Upper lobe of right lung (tissue), 1 donor: Measurements from ENCODE around the gene RASL11A. TPM values are rescaled to one million over a fixed set of nuclear protein-coding genes. Genes with fewer than 3 reads are reported as not detected.

ENCODE experiments used
- ATAC-seq: fragments of 200-7000 bp; cut with Tn5 transposase; one replicate; pipeline ENCODE4 v1.9.1; 2020; ENCODE audit warnings: mild to moderate bottlenecking, moderate library complexity
- DNase-seq: peaks from one replicate; pipeline ENCODE4 v3.0.0-alpha.2; 2020
- H3K27ac ChIP-seq: fragments of 200-600 bp; one replicate; pipeline ENCODE4 v1.8.0; 2022
- H3K27me3 ChIP-seq: fragments of 200-600 bp; one replicate; pipeline ENCODE4 v1.8.0; 2022; ENCODE audit warnings: mild to moderate bottlenecking
- H3K36me3 ChIP-seq: fragments of 200-600 bp; one replicate; pipeline ENCODE4 v1.8.0; 2022
- H3K4me1 ChIP-seq: fragments of 200-600 bp; one replicate; pipeline ENCODE4 v1.8.0; 2022
- H3K4me3 ChIP-seq: fragments of 200-600 bp; one replicate; pipeline ENCODE4 v1.8.0; 2022; ENCODE audit warnings: mild to moderate bottlenecking
- H3K9me3 ChIP-seq: fragments of 200-600 bp; one replicate; pipeline ENCODE4 v1.8.0; 2022
- intact Hi-C: fragments of 100-400 bp; cut with DNase I; formaldehyde crosslinking; loops from one replicate; pipeline ENCODE4 v1.11.0; 2022
- total RNA-seq: library from RNA; stranded (reverse); fragmentation: NEBNext Ultra II Directional; extraction: Animal tissue kit (Norgen Biotek cat#: 25700); gene quantifications from one replicate; pipeline ENCODE4 v1.2.1, GENCODE V29; 2021
- TF ChIP-seq, protein P1 (sequence below): fragments of 200-600 bp; IDR thresholded peaks from one replicate; pipeline ENCODE4 v1.8.0; 2022; ENCODE audit warnings: antibody characterized with exemption
- donor health status: DM: no; HTN: yes; CAD: no; lungs with severe emphysema.

RASL11A gene
- total RNA-seq, 1 donor from 2014 or later = 25.6 TPM

DNA sequence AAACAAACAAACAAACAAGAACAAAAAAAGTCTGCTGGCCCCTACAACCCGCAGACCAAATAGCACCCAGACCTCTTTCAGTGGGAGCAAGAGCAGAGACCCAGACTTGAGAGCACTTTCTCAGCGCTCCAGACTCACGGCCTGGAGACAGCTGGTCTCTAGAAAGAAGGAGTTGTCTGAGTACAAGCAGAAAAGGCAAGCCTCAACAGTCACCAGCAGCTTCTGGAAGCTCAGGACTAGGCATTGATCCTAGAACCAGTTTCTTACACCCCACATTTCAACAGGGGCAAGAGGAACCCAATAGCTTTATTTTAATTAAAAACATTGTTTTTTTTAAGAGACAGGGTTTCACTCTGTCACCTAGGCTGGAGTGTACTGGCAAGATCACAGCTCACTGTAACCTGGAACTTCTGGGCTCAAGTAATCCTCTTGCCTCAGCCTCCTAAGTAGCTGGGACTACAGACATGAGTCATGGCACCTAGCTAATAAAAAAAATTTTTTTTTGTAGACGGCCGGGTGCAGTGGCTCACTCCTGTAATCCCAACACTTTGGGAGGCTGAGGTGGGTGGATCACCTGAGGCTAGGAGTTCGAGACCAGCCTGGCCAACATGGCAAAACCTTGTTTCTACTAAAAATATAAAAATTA lies 30.4 kb downstream of the RASL11A start:
- Histone ChIP-seq H3K9me3 (no peaks in the 10 kb centered on the region), H3K27me3 (peaks cover 5% of the 10 kb centered on the region), H3K36me3 (no peaks in the 10 kb centered on the region), H3K27ac (no peak overlapping the region), H3K4me3 (no peak overlapping the region), H3K4me1 (no peaks in the 10 kb centered on the region)
- intact Hi-C loops = no loop called here
- TF ChIP-seq, protein P1, sequence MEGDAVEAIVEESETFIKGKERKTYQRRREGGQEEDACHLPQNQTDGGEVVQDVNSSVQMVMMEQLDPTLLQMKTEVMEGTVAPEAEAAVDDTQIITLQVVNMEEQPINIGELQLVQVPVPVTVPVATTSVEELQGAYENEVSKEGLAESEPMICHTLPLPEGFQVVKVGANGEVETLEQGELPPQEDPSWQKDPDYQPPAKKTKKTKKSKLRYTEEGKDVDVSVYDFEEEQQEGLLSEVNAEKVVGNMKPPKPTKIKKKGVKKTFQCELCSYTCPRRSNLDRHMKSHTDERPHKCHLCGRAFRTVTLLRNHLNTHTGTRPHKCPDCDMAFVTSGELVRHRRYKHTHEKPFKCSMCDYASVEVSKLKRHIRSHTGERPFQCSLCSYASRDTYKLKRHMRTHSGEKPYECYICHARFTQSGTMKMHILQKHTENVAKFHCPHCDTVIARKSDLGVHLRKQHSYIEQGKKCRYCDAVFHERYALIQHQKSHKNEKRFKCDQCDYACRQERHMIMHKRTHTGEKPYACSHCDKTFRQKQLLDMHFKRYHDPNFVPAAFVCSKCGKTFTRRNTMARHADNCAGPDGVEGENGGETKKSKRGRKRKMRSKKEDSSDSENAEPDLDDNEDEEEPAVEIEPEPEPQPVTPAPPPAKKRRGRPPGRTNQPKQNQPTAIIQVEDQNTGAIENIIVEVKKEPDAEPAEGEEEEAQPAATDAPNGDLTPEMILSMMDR = no peak
- DNase-seq = no peak
- no peak for ATAC-seq

DNA sequence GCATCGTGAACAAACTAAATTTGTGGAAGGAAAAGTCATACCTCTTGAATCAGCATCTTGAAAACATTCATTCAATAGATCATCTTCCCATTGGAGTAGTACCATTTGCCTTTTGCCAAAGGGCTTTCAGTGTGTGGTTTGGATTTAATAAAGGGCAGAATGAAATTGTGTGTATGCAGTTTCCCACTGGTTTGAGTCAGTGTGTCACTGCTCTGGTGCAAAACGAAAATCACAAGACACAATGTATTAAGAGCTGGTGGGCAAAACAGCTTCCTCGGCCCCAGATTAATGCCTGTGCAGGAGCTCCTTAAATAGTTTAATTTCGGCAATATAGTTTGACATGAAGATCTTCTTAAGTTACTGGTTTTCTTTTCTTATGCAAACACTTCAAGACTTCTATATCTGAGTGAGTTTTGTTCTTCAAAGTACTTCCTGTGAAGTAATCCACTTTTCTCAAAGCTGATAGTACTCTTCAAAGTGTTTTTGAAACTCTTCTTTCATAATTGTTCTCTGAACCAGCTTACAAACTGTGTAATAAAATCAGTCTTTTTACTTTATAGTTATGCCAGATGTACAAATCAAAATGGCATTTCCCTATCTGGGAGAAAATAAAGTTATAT lies 32.1 kb downstream of the RASL11A start:
- Histone ChIP-seq H3K27me3 (peaks cover 5% of the 10 kb centered on the region), H3K36me3 (no peaks in the 10 kb centered on the region), H3K9me3 (no peaks in the 10 kb centered on the region), H3K27ac (no peak overlapping the region), H3K4me3 (no peak overlapping the region), H3K4me1 (no peaks in the 10 kb centered on the region)
- intact Hi-C loops = no loop called here
- DNase-seq (no peak), ATAC-seq (no peak)
- TF ChIP-seq, protein P1 = no peak

DNA sequence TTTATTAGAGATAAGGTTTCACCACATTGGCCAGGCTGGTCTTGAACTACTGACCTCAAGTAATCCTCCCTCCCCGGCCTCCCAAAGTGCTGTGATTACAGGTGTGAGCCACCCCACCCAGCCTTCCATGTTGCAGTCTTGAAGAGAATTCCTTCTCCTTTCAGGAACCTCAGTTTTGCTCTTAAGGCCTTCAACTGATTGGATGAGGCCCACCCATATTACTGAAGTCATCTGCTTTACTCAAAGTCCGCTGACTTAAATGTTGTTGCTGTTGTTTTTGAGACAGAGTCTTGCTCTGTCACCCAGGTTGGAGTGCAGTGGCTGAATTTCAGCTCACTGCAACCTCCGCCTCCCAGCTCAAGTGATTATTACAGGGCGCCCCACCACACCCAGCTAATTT lies 33.5 kb downstream of the RASL11A start:
- H3K36me3 ChIP-seq = no peaks in the 10 kb centered on the region
- no peak for ATAC-seq
- H3K4me3 ChIP-seq = no peak overlapping the region
- intact Hi-C loops = no loop called here
- peaks cover 5% of the 10 kb centered on the region for H3K27me3 ChIP-seq
- TF ChIP-seq, protein P1 = no peak
- H3K27ac ChIP-seq = no peak overlapping the region
- no peaks in the 10 kb centered on the region for H3K9me3 ChIP-seq
- H3K4me1 ChIP-seq = no peaks in the 10 kb centered on the region
- no peak for DNase-seq

DNA sequence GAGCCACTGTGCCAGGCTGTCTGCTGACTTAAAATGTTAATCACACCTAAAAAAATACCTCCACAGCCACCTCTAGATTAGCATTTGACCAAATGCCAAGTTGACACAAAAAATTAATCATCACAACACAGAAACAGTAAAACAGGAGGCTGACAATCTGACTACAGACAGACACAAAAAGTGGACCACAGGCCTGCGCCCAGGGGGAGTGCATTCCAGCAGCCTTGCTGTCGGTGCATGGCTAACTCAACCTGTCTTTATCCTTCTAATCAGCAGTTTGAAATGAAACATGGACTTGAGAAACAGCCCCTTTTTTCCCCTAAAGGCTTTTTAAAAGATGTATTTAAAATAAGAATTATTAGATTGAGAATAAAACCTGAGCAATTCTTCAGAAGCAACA lies 34.0 kb downstream of the RASL11A start:
- DNase-seq (no peak), ATAC-seq (no peak)
- intact Hi-C loops = no loop called here

DNA sequence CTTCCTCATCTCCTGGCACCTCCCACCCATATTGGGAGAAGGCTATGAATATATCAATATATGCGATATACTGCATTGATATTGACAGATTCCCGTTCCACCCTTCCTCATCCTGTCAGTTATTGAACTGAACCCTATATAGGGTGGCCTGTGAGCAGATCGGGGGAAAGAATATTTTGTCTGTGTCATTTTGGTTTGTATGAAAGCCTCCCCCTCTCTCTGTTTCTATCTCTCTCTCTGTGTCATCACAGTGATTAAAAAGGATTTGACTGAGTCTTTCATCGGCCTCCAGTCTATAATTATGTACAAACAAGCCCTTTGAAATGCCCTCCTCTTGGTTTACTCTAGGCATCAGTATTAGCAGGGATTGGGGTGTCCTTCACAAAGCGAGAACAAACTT lies 35.7 kb downstream of the RASL11A start:
- intact Hi-C loops = no loop called here
- no peak for DNase-seq
- Histone ChIP-seq H3K4me1 (no peaks in the 10 kb centered on the region), H3K27me3 (no peaks in the 10 kb centered on the region), H3K27ac (no peak overlapping the region), H3K36me3 (no peaks in the 10 kb centered on the region), H3K4me3 (no peak overlapping the region), H3K9me3 (no peaks in the 10 kb centered on the region)
- ATAC-seq = no peak
- TF ChIP-seq, protein P1 = no peak

More for the DNA sequence above, 34.0 kb downstream of the RASL11A start:
- Histone ChIP-seq H3K9me3 (no peaks in the 10 kb centered on the region), H3K27me3 (peaks cover 5% of the 10 kb centered on the region), H3K4me1 (no peaks in the 10 kb centered on the region), H3K27ac (no peak overlapping the region), H3K36me3 (no peaks in the 10 kb centered on the region), H3K4me3 (no peak overlapping the region)
- TF ChIP-seq, protein P1 = no peak
